Activated T-cell treated with anti-CD3 and anti-CD28 coated beads, Interleukin-2, amount 50 U/mL, for 24 hours (primary cell): ENCODE data around the gene SLC27A2.

Source experiments
- DNase-seq: peaks from one replicate; pipeline ENCODE4 v3.0.0-alpha.2; 2020
- H3K27ac Mint-ChIP-seq: 2 replicates; pipeline ENCODE4 v1.8.0; 2020; ENCODE audit warnings: mild to moderate bottlenecking, mixed read lengths
- H3K27me3 Mint-ChIP-seq: 2 replicates; pipeline ENCODE4 v1.8.0; 2020; ENCODE audit warnings: mixed read lengths
- H3K36me3 Mint-ChIP-seq: 2 replicates; pipeline ENCODE4 v1.8.0; 2020; ENCODE audit warnings: low read depth, mixed read lengths
- H3K4me1 Mint-ChIP-seq: 2 replicates; pipeline ENCODE4 v1.8.0; 2020; ENCODE audit warnings: low read depth, mixed read lengths
- H3K4me3 Mint-ChIP-seq: 2 replicates; pipeline ENCODE4 v1.8.0; 2020; ENCODE audit warnings: mild to moderate bottlenecking, moderate library complexity, mixed read lengths
- H3K9me3 Mint-ChIP-seq: 2 replicates; pipeline ENCODE4 v1.8.0; 2020; ENCODE audit warnings: mixed read lengths

The SLC27A2 gene

DNA sequence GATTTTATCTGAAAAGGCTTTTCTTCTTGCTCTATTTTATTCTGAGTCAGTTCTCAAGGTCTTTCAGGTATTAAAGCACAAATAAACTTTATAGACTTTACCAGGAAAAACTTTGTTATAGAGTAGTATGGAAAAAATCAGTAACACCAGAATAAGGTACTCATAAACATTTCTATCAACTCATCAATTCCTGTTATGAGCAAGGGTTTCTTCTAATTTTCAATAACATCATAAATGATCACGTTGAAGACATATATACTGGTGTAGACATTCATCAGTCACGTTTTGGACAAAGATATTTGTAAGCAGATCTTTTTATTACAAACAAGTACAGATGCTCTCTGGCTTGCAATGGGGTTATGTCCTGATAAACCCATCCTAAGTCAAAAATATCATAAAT is 93.1 kb downstream of the SLC27A2 start:
- Mint-ChIP-seq H3K27ac (peak overlapping the region; percentile 38), H3K36me3 (peaks cover 33% of the 10 kb centered on the region), H3K27me3 (no peaks in the 10 kb centered on the region)

DNA sequence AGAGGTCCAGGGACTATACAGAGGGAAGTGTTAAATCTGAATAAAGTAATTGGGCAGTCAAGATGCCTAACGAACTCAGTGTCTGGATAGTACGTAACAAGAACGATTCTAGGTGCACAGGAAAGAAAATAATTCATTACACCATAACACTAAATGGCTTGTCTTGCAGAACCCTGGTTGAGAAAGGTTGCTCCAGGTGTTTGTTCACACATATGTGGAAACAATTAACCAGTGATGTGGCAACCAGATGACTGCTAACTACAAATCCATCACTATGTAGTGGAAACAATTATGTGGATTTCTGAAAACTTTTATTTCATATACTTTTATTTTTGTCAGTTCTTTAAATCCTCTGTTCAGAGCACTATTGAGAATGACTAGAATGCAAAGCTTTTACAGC is 93.9 kb downstream of the SLC27A2 start:
- peaks cover 38% of the 10 kb centered on the region for H3K36me3 Mint-ChIP-seq
- H3K4me1 Mint-ChIP-seq = peaks cover 33% of the 10 kb centered on the region
- H3K9me3 Mint-ChIP-seq = no peaks in the 10 kb centered on the region
- H3K27ac Mint-ChIP-seq = peak overlapping the region; percentile 37
- H3K27me3 Mint-ChIP-seq = no peaks in the 10 kb centered on the region
- DNase-seq = no peak
- H3K4me3 Mint-ChIP-seq = no peak overlapping the region

More for the DNA sequence above, 93.1 kb downstream of the SLC27A2 start:
- H3K9me3 Mint-ChIP-seq = no peaks in the 10 kb centered on the region
- DNase-seq = no peak
- H3K4me1 Mint-ChIP-seq = peaks cover 33% of the 10 kb centered on the region
- no peak overlapping the region for H3K4me3 Mint-ChIP-seq

DNA sequence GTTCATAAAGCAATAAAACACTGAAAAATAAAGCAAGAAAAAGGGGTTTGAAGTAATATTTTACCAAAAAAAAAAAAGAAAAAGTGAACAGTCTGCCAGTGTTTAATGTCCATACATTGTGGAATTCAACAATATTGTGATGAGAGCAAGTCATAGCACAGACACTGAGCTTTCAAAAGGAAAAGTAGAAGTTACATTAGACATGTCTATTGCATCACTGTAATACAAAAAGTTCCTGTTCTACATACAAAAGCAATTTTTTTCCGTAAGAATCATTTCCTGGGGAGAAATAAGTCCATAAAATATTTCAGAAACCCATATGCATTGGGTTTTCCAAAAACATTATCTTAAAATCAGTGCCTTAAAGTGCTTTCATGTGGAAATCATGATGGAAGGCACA is 95.4 kb downstream of the SLC27A2 start:
- Mint-ChIP-seq H3K9me3 (no peaks in the 10 kb centered on the region), H3K36me3 (peaks cover 38% of the 10 kb centered on the region), H3K4me3 (no peak overlapping the region), H3K4me1 (peaks cover 33% of the 10 kb centered on the region), H3K27ac (no peak overlapping the region), H3K27me3 (no peaks in the 10 kb centered on the region)
- no peak for DNase-seq

DNA sequence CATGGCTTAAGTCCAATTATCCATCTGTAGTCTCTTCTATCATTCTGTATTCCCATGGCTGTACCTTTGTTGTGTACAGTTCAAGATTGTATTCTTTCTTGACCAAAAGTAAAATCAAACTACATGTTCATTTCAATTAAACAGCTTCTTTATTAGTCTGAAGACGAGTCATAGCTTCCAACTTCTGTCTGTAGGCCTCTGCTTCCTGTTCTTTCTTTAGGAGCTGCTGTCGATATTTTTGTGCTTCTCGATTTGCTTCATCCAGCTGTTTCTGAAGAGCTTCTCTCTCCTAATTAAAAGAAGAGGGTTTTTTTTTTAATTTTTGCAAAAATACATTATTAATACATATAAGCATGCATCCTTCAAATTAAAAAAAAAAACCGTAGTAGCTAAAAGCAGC is 96.5 kb downstream of the SLC27A2 start:
- Mint-ChIP-seq H3K36me3 (peaks cover 45% of the 10 kb centered on the region), H3K4me3 (no peak overlapping the region), H3K27me3 (no peaks in the 10 kb centered on the region), H3K4me1 (peaks cover 33% of the 10 kb centered on the region), H3K9me3 (no peaks in the 10 kb centered on the region), H3K27ac (peak overlapping the region; percentile 30)
- no peak for DNase-seq

DNA sequence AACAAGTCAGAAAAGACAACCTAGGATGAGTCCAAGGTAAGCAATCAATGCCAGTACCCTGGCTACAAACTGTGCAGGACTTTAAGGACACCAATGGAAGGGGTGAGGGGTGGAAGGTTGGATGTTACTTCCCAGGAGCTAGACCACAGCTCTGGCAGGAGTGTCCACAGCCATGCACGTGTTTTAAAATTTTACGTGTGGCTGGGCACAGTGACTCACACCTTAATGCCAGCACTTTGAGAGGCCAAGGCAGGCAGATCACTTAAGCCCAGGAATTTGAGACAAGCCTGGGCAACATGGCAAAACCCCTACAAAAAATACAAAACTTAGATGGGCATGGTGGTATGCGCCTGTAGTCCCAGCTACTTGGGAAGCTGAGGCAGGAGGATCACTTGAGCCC is 98.3 kb downstream of the SLC27A2 start:
- DNase-seq = no peak
- peaks cover 60% of the 10 kb centered on the region for H3K36me3 Mint-ChIP-seq
- H3K9me3 Mint-ChIP-seq = no peaks in the 10 kb centered on the region
- H3K27me3 Mint-ChIP-seq = no peaks in the 10 kb centered on the region
- H3K4me3 Mint-ChIP-seq = no peak overlapping the region
- H3K27ac Mint-ChIP-seq = peak overlapping the region; percentile 20
- H3K4me1 Mint-ChIP-seq = peaks cover 22% of the 10 kb centered on the region

DNA sequence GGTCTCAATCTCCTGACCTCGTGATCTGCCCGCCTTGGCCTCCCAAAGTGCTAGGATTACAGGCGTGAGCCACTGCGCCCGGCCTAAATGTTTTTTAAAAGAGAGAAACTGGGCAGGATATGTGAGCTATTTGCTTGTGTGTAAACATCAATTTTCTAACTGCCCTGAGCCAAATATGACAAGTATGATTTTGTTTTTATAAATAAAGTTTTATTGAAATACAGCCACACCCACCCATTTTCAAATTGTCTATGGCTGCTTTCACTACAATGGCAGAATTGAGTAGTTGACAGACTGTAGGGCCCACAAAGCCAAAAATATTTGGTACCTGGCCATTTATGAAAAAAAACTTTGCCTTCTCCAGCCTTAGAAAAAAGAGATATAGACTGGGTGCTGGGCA is 99.4 kb downstream of the SLC27A2 start:
- no peaks in the 10 kb centered on the region for H3K27me3 Mint-ChIP-seq
- H3K4me3 Mint-ChIP-seq = no peak overlapping the region
- no peak for DNase-seq
- no peaks in the 10 kb centered on the region for H3K9me3 Mint-ChIP-seq
- H3K4me1 Mint-ChIP-seq = peaks cover 11% of the 10 kb centered on the region
- H3K36me3 Mint-ChIP-seq = peaks cover 66% of the 10 kb centered on the region
- no peak overlapping the region for H3K27ac Mint-ChIP-seq
